Endothelial cell of umbilical vein (primary cell): Measurements from ENCODE around the gene DNAL1. TPM values are rescaled to one million over a fixed set of nuclear protein-coding genes. Genes with fewer than 3 reads are reported as not detected.

Experiments
- BruUV-seq: library from RNA; stranded (reverse); fragments of 400-500 nt; replicated peaks from 2 replicates; lab custom pipeline; 2021; lab: Mats Ljungman, UMichigan
- CTCF ChIA-PET: fragments of 300-600, 350-600 bp; sonication (Branson Sonifier 250); formaldehyde crosslinking; loops from one replicate; lab custom pipeline; 2021; ENCODE audit warnings: antibody characterized with exemption, inconsistent platforms; lab: Charles Lee
- POLR2A ChIA-PET: fragments of 300-600, 350-600 bp; sonication (Branson Sonifier 250); formaldehyde crosslinking; loops from one replicate; lab custom pipeline; 2021; ENCODE audit warnings: antibody characterized with exemption, inconsistent platforms; lab: Charles Lee
- DNase-seq: peaks from one replicate; pipeline ENCODE4 v3.0.0-alpha.2; 2011; ENCODE audit warnings: low read depth, low spot score
- FAIRE-seq: peaks from 2 replicates; lab custom pipeline; 2011; peaks lifted over from hg19 to GRCh38; lab: Jason Lieb, UNC
- H2AFZ ChIP-seq: 2 replicates; pipeline ENCODE4 v1.6.0; 2012; ENCODE audit warnings: low read depth, low read length, control low read depth, inconsistent platforms
- H3K27ac ChIP-seq: 2 replicates; pipeline ENCODE4 v1.5.1; 2011; ENCODE audit warnings: low read depth, mild to moderate bottlenecking, control low read depth, low read length, moderate library complexity; ENCODE audit not compliant: insufficient read depth
- H3K27me3 ChIP-seq, 2 experiments: 2 replicates each; pipeline versions ENCODE4 v1.6.0 to v1.6.1; 2011; ENCODE audit warnings: low read length in 2 of 2, mixed read lengths in 1 of 2; ENCODE audit not compliant: control insufficient read depth in 2 of 2, insufficient read depth in 2 of 2
- H3K36me3 ChIP-seq, 2 experiments: 2 replicates in 1 of 2; 3 replicates in 1 of 2; pipeline ENCODE4 v1.5.1; 2011; ENCODE audit warnings: low read length in 2 of 2, mild to moderate bottlenecking in 1 of 2, moderate library complexity in 1 of 2; ENCODE audit not compliant: control insufficient read depth in 2 of 2, insufficient read depth in 2 of 2; ENCODE audit errors: extremely low read depth in 1 of 2
- H3K4me1 ChIP-seq: 3 replicates; pipeline ENCODE4 v1.5.1; 2011; ENCODE audit warnings: mild to moderate bottlenecking, low read length; ENCODE audit not compliant: control insufficient read depth, insufficient read depth; ENCODE audit errors: extremely low read depth
- H3K4me2 ChIP-seq: 2 replicates; pipeline ENCODE4 v1.6.1; 2011; ENCODE audit warnings: low read length, control low read depth, mixed read lengths; ENCODE audit not compliant: insufficient read depth
- H3K4me3 ChIP-seq, 3 experiments: fragments of 200-600 bp in 1 of 3; sonication (generic), shearing (Covaris generic) in 1 of 3; replicated peaks in 1 of 3; 2 replicates each; pipeline ENCODE4 v1.5.1; 2011 to 2016; ENCODE audit warnings: control low read depth in 3 of 3, low read length in 3 of 3, mild to moderate bottlenecking in 2 of 3, inconsistent platforms in 1 of 3, low read depth in 1 of 3, moderate library complexity in 1 of 3; ENCODE audit not compliant: insufficient read depth in 1 of 3
- H3K79me2 ChIP-seq: 2 replicates; pipeline ENCODE4 v1.6.0; 2012; ENCODE audit warnings: low read length, inconsistent platforms; ENCODE audit not compliant: control insufficient read depth, insufficient read depth
- H3K9ac ChIP-seq: replicated peaks from 2 replicates; pipeline ENCODE3; 2011; ENCODE audit warnings: low read length, control low read depth; ENCODE audit not compliant: insufficient read depth; ENCODE audit errors: extremely low read depth
- H3K9me1 ChIP-seq: replicated peaks from 3 replicates; pipeline ENCODE4 v1.6.0; 2011; ENCODE audit warnings: mild to moderate bottlenecking, low read length; ENCODE audit not compliant: control insufficient read depth, insufficient read depth; ENCODE audit errors: extremely low read depth
- H3K9me3 ChIP-seq: replicated peaks from 2 replicates; pipeline ENCODE4 v1.5.1; 2012; ENCODE audit warnings: low read length, inconsistent platforms; ENCODE audit not compliant: control insufficient read depth, insufficient read depth
- H4K20me1 ChIP-seq: replicated peaks from 2 replicates; pipeline ENCODE3; 2011; ENCODE audit warnings: mild to moderate bottlenecking, low read length; ENCODE audit not compliant: control insufficient read depth, insufficient read depth; ENCODE audit errors: extremely low read depth
- EZH2 ChIP-seq: IDR thresholded peaks from 2 replicates; pipeline ENCODE4 v1.6.1; 2012; ENCODE audit warnings: borderline replicate concordance, low read depth, mild to moderate bottlenecking, moderate library complexity, low read length, inconsistent platforms; ENCODE audit not compliant: severe bottlenecking
- FOS ChIP-seq: IDR thresholded peaks from 2 replicates; pipeline ENCODE4 v1.6.1; 2011; ENCODE audit warnings: mild to moderate bottlenecking, low read length, moderate library complexity, borderline replicate concordance; ENCODE audit not compliant: insufficient read depth
- GATA2 ChIP-seq: IDR thresholded peaks from 2 replicates; pipeline ENCODE4 v1.7.0; 2011; ENCODE audit warnings: low read depth, mild to moderate bottlenecking, moderate library complexity, mixed read lengths, low read length; ENCODE audit not compliant: insufficient read length, insufficient read depth
- JUN ChIP-seq: IDR thresholded peaks from 2 replicates; pipeline ENCODE4 v1.6.1; 2011; ENCODE audit warnings: borderline replicate concordance, low read depth; ENCODE audit not compliant: insufficient read length, insufficient read depth
- MYC ChIP-seq: IDR thresholded peaks from one replicate; pipeline ENCODE4 v1.6.1; 2011; ENCODE audit warnings: mild to moderate bottlenecking, low read depth, low read length
- POLR2A ChIP-seq: IDR thresholded peaks from 2 replicates; pipeline ENCODE4 v1.6.1; 2012; ENCODE audit warnings: low read depth, mild to moderate bottlenecking, control low read depth, low read length
- POLR2AphosphoS5 ChIP-seq: IDR thresholded peaks from 2 replicates; pipeline ENCODE4 v1.6.1; 2012; ENCODE audit warnings: low read depth, mild to moderate bottlenecking, control low read depth, low read length, moderate library complexity; ENCODE audit not compliant: insufficient read depth
- dilution Hi-C: fragments of 300-500 bp; cut with MboI; formaldehyde crosslinking; loops from one replicate; pipeline ENCODE4 v1.15.0; 2019; ENCODE audit warnings: low sequenced_read_pairs; ENCODE audit not compliant: extremely low pct_ligation_motif_present
- intact Hi-C: fragments of 100-400 bp; cut with micrococcal nuclease; formaldehyde crosslinking; loops from one replicate; pipeline ENCODE4 v1.10.0; 2022
- polyA plus RNA-seq, 4 experiments: library from polyadenylated mRNA; depleted of rRNA in 3 of 4; stranded (reverse) in 3 of 4; unstranded in 1 of 4; fragments of >200 nt; gene quantifications; 2 replicates each; pipeline versions ENCODE4 v1.2.1 to v1.2.3, GENCODE V29; 2011 to 2012; ENCODE audit warnings: missing spikeins in 1 of 4
- total RNA-seq: library from RNA; stranded (reverse); gene quantifications from 2 replicates; pipeline ENCODE4 v1.2.3, GENCODE V29; 2021
- TF ChIP-seq, protein P1 (sequence below), 2 donors: IDR thresholded peaks; 1 replicate in 1 of 2; 2 replicates in 1 of 2; pipeline ENCODE4 v1.5.1; 2011; ENCODE audit warnings: low read length in 2 of 2, mild to moderate bottlenecking in 2 of 2, moderate library complexity in 2 of 2, control low read depth in 1 of 2, inconsistent platforms in 1 of 2, low read depth in 1 of 2; ENCODE audit not compliant: insufficient read depth in 1 of 2; ENCODE audit errors: extremely low read depth in 1 of 2
- TF ChIP-seq, protein P2 (sequence below): IDR thresholded peaks from 2 replicates; pipeline ENCODE4 v1.6.1; 2011; ENCODE audit not compliant: insufficient read depth, insufficient read length

The DNAL1 gene
- total and polyA plus RNA-seq, 2 donors (not counting 3 experiments of a cell fraction or from before 2014, with no cell fraction given): 2.4 to 15.3 TPM

- intact Hi-C loops: no loop called here
- Histone ChIP-seq H3K4me2 (no peak overlapping the region), H3K4me3 (no peak overlapping the region), H4K20me1 (no peaks in the 10 kb centered on the region), H3K9me1 (no peaks in the 10 kb centered on the region), H3K36me3 (no peaks in the 10 kb centered on the region), H3K9ac (no peak overlapping the region), H3K79me2 (no peaks in the 10 kb centered on the region), H3K4me1 (no peaks in the 10 kb centered on the region), H3K27ac (no peak overlapping the region), H2AFZ (no peak overlapping the region), H3K27me3 (no peaks in the 10 kb centered on the region), H3K9me3 (no peaks in the 10 kb centered on the region)
- TF ChIP-seq, protein P1, sequence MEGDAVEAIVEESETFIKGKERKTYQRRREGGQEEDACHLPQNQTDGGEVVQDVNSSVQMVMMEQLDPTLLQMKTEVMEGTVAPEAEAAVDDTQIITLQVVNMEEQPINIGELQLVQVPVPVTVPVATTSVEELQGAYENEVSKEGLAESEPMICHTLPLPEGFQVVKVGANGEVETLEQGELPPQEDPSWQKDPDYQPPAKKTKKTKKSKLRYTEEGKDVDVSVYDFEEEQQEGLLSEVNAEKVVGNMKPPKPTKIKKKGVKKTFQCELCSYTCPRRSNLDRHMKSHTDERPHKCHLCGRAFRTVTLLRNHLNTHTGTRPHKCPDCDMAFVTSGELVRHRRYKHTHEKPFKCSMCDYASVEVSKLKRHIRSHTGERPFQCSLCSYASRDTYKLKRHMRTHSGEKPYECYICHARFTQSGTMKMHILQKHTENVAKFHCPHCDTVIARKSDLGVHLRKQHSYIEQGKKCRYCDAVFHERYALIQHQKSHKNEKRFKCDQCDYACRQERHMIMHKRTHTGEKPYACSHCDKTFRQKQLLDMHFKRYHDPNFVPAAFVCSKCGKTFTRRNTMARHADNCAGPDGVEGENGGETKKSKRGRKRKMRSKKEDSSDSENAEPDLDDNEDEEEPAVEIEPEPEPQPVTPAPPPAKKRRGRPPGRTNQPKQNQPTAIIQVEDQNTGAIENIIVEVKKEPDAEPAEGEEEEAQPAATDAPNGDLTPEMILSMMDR (IDR thresholded peaks at IDR 0.05; ENCODE audit: extremely low read depth in 1 of 2, insufficient read depth in 1 of 2, low read depth in 1 of 2, low read length in 2 of 2): no peak
- TF ChIP-seq EZH2 (no peak), POLR2A (no peak), POLR2AphosphoS5 (no peak), MYC (no peak), FOS (no peak), GATA2 (no peak), JUN (no peak)
- TF ChIP-seq, protein P2, sequence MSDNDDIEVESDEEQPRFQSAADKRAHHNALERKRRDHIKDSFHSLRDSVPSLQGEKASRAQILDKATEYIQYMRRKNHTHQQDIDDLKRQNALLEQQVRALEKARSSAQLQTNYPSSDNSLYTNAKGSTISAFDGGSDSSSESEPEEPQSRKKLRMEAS: no peak
- ChIA-PET POLR2A (no interaction called here), CTCF (interaction anchor here (0.7 to 1.1 kb wide), 2 partner anchors 8 to 18 kb away, joined by 3 read pairs; no protein-coding TSS in a partner anchor)
- dilution Hi-C loops: no loop called here
- BruUV-seq: no TSS peak
- DNase-seq (no peak), FAIRE-seq (no peak)
Observed at GRCh38 chr14:73651005-73651404, 6.2 kb downstream of the DNAL1 start.
